ENCODE data around the gene MEF2D.

Gene MEF2D

GRCh38 chr1:156423422-156424352 lies 76.9 kb downstream of the MEF2D start:
- ATAC-seq, result no peak

DNA sequence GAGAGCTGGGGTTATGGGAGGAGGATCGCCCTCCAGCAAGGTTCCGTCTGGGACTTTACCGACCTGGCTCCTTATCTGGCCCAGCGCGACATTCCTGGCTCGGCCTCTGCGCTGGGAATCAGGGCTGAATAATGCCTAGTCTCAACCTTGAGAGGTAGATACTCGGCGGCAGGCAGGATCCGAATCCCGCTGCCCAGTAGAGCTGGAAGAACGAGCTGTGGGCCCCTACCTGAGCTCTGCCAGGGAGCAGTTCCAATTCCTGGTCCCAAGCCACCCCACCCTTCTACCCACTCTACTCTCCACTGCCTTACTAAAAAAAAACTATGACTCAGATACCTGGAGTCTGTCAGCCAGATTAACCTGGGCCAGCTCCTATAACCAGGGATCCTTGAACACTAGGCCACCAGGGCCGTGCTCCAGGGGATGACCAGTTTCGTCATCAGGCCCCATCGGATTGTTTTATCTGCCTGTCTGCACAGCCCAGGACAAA lies 77.9 kb downstream of the MEF2D start:
- ATAC-seq, result no peak

DNA sequence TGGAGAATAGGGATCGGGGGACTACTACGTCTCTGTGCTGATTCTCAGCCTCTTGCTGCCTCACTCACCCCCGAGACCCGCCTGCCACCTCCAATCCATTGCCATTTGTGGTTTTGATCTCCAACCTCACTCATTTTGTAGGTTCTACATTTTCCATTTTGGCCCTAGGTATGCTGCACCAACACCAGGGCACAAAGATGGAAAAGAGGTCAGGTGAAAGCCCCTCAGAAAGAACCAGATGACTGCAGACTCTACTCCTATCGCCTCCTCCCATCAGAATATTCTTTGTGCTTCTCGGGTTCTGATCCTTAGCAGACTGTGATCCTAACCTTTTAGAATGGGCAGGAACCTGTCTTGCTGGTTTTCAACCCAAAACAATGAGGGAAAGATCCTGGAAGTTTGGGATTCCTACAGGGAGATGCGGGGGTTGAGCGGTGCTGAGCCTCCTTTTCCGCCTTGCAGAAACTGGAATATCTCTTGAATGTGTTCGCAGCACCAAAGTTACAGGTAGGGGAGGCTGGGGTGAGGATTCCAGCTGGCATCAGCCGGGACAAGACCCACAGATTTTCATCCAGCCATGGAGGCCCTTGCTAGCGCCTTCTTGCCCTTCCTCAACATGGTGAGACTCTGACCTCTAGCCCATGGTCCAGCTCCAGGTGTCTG lies 78.5 kb downstream of the MEF2D start:
- no peak for ATAC-seq

DNA sequence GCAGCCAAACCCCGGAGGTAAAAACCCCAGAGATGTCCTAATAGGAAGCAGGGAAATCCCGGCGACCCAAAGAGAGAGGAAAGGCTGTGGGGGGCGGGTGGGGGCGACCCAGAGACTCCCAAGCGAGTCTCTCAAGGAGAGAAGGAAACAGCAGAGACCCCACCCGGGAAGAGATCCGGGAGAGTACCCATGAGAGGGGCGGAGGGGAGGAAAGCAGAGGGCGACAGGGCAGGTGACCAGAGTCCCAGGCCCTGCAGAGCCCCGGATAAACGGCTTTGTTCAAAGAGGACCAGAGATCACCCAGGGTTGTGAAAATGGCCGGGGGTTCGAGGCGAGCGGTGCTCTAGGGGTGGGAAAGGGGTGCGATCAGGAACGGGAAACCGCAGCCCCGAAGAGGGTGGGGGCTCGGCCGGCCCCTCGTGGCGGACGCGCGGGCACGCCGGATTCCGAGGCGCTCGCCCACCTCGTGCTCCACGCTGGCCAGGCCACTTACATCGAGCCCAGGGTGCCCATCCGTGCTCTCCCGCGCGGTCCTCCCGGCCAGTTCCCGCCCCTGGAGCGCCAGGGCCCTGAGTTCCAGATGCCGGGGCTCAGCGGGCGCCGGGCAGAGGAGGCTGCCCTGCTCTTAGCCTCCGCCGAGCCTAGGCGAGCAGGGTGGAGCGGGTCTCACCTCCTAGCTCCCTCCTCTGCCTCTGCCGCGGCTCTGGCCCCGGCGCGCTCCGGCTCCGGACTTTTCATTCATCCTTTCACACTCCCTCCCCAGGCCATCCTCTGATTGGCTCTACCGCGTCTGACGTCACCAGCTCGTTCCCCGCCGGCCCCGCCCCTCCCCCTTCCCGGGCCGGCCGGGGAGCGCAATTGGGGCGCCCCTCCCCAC lies 79.3 kb downstream of the MEF2D start:
- ATAC-seq, result peak; percentile 72 to 75

DNA sequence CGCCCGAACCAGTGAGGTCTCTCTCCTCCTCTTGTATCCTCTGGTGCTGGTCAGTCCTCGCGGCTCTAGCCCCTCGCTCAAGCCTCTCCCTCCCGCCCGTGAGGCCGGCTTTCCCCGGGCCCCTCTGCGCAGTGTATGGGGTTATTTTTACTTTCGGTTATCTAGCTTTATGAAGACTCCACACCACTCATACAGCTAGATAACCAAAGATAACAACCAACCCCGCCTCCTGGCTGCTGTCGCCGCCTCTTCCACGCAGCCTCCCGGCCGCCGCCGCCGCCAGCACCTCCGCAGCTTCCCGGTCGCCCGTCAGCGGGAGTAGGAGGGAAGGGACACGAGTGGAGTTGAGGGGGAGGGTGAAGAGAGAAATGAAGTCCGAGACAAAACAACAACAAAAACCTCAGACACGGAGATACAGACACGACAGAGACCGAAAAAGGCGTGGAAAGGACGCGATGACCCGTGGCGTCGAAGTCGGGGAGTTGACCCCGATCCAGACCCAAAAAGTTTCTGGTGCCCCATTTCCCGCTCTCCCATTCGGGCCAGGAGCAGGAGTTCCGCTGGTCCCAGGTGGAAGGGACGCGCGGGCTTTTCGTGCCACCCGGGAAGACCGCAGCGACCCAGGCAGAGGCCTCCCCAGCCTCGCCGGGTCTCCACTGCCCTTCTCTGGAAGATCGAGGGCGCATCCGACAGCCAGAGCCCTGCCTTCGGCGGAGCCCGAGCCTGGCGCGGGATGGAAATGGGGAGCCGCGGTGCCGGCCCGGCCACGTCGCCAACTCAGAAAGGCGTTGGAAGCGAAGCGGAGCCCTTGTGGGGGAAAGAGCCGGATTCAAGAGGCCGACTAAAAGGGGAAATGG lies 80.1 kb downstream of the MEF2D start:
- ATAC-seq, result peak; percentile 88

DNA sequence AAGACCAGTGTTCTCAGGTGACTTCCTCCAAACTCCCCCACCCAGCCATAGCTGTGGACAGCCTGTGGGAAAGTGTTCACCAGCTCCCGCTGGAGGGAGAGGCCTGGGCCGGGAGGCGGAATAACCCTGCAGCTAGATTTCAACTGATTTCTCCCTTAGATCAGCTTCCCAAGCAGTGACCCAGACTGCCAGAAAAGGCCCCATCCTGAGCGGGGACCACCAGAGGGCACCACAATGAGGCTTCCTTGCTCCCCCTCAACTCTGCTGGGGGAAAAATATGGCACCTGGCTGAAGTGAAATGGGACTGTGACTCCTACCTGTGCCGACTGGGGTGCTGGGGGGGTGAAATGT lies 80.7 kb downstream of the MEF2D start:
- ATAC-seq, result peak; percentile 7 to 24

DNA sequence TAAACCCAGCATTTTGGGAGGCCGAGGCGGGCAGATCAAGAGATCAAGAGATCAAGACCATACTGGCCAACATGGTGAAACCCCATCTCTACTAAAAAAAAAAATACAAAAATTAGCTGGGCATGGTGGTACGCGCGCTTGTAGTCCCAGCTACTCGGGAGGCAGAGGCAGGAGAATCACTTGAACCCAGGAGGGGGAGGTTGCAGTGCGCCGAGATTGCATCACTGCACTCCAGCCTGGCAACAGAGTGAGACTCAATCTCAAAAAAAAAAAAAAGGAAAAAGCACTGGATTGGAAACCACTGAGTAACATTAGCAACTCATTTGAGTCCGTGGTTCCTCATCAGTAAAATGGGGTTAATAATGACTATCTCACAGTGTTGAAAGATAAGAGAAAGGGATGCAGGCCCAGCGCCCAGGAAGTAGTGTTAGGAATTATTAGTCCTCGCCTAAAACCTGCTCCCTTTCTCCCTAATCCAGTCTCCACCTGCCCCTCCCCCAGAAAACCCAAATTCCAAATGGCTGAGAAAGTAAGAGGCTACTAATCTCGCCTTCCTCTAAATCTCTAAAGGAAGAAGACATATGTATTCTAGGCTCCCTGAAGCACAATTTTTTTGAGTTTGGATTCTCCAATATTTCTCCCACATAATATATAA lies 82.0 kb downstream of the MEF2D start:
- no peak for ATAC-seq

GRCh38 chr1:156417401-156418020 lies 83.1 kb downstream of the MEF2D start:
- ATAC-seq, result no peak

DNA sequence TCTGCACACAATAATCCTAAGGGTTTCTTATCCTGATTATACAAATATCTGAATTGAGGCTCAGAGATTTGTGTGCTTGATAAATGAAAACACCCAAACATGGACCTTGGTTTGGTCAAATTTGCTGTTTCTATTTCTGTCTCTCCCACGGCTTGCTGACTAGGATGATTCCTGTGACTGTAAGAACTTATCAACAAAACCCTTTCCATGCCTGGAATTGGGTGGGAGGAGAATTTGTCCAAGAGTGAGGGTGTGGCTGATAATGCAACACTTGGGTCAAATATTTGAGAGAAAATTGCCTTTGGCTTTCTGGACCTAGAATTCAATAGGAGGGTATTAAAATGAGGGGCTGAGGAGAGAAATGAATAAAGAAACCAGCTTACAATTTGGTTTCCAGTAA lies 83.6 kb downstream of the MEF2D start:
- no peak for ATAC-seq

- ATAC-seq, result no peak
Observed at GRCh38 chr1:156414461-156415064, 86.0 kb downstream of the MEF2D start.
